ENCODE results near the gene SMYD3. TPM values are rescaled to one million over a fixed set of nuclear protein-coding genes. Genes with fewer than 3 reads are reported as not detected.
"Not testable (repeated sequence)": the region's sequence is repeated elsewhere in the genome, so short reads cannot be mapped to it uniquely, and the experiment has no call there.

Gene SMYD3
- polyA plus RNA-seq, 1 donor from 2014 or later = 35.9 TPM

DNA sequence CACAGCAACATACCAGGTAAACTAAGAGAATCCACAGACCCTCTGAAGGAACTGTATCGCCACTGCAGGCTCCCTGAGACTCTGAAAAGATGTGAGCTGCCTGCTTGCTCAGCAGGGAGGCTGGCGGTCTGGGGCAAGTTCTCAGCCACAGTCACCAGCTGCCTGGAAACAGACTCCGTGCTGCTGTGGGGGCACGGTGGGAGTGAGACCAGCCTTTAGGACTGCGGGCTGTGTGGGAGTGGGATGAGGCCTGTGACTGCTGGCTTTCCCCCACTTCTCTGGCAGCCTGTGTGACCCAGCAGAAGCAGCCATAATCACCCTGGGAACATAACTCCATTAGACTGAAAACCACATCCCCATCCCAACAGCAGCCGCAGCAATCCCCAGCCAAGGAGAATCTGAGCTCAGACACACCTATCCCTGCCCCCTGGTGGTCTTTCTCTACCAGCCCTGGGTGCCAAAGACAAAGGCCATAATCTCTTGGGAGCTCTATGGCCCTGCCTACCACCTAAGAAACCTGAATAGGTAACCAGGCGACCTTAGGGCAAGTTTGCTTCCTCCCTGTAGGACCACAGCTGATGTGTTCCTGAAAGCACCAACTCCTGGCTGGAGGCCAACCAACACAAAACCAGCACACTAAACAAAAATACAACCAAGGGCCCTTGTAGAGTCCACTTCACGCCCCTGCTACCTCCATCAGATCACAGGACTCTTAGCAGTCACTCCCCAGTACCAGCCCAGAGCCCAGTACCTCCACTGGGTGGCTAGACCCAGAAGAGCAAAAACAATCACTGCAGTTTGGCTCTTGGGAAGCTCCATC lies 151.5 kb downstream of the SMYD3 start:
- no peak overlapping the region for H3K4me3 Mint-ChIP-seq
- H3K9me3 Mint-ChIP-seq = peaks cover 8 to 25% (median 24%) of the 10 kb centered on the region in 3 donors
- peaks cover 0 to 5% (median 4%) of the 10 kb centered on the region in 3 donors for H3K4me1 Mint-ChIP-seq
- H3K36me3 Mint-ChIP-seq = peaks cover 17% of the 10 kb centered on the region
- no peaks in the 10 kb centered on the region for H3K27me3 Mint-ChIP-seq
- H3K27ac Mint-ChIP-seq = no peak overlapping the region

GRCh38 chr1:246351721-246352120 lies 155.4 kb downstream of the SMYD3 start:
- no peaks in the 10 kb centered on the region for H3K4me1 Mint-ChIP-seq
- H3K4me3 Mint-ChIP-seq = no peak overlapping the region
- no peak overlapping the region for H3K27ac Mint-ChIP-seq
- H3K36me3 Mint-ChIP-seq = peaks cover 31% of the 10 kb centered on the region
- H3K9me3 Mint-ChIP-seq = peaks cover 0 to 3% (median 0%) of the 10 kb centered on the region in 3 donors
- H3K27me3 Mint-ChIP-seq = no peaks in the 10 kb centered on the region

- no peak overlapping the region for H3K4me3 Mint-ChIP-seq
- no peaks in the 10 kb centered on the region for H3K9me3 Mint-ChIP-seq
- no peak overlapping the region for H3K27ac Mint-ChIP-seq
- no peaks in the 10 kb centered on the region for H3K4me1 Mint-ChIP-seq
- peaks cover 27% of the 10 kb centered on the region for H3K36me3 Mint-ChIP-seq
- H3K27me3 Mint-ChIP-seq = no peaks in the 10 kb centered on the region
Observed at GRCh38 chr1:246350745-246351144, 156.3 kb downstream of the SMYD3 start.

DNA sequence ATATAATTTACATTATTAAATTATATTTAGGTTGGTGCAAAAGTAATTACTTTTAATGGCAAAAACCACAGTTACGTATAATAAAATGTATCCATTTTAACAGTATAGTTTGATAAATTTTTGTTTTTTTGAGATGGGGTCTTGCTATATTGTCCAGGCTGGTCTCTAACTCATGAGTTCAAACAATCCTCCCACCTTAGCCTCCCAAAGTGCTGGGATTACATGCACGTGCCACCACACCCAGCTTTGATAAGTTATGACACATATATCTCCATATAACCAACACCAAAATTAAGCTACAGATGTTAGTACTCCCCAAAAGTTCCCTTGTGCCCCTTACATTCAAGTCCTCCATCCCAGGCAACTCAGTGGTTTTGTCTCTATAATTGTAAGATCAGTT lies 163.1 kb downstream of the SMYD3 start:
- no peak overlapping the region for H3K4me3 Mint-ChIP-seq
- H3K27me3 Mint-ChIP-seq = no peaks in the 10 kb centered on the region
- H3K27ac Mint-ChIP-seq = no peak overlapping the region
- no peaks in the 10 kb centered on the region for H3K4me1 Mint-ChIP-seq
- peaks cover 26% of the 10 kb centered on the region for H3K36me3 Mint-ChIP-seq
- peaks cover 3 to 7% (median 5%) of the 10 kb centered on the region in 3 donors for H3K9me3 Mint-ChIP-seq

GRCh38 chr1:246343251-246343650 lies 163.8 kb downstream of the SMYD3 start:
- Mint-ChIP-seq H3K4me1 (no peaks in the 10 kb centered on the region), H3K4me3 (no peak overlapping the region)

DNA sequence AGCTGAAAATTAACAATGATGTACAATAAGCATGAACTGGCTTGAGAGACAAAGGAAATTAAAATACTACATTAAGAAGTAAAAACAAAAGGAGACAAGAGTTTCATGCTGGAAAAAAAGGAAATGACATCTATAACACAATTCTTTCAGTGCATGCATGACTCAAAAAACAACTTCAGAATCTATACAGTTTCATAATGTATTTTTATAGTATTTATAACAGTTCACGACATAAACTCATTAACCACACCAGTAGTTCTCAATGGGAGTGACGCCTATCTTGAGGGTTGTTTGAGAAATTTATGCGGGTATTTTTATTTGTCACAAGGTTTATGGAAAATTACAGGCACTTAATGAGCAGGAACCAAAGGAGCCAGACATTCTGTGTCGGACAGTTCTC lies 168.5 kb downstream of the SMYD3 start:
- no peaks in the 10 kb centered on the region for H3K27me3 Mint-ChIP-seq
- H3K36me3 Mint-ChIP-seq = peaks cover 8% of the 10 kb centered on the region
- no peak overlapping the region for H3K27ac Mint-ChIP-seq
- H3K4me1 Mint-ChIP-seq = peaks cover 0 to 8% (median 3%) of the 10 kb centered on the region in 3 donors
- no peak overlapping the region for H3K4me3 Mint-ChIP-seq
- peaks cover 0 to 1% (median 0%) of the 10 kb centered on the region in 3 donors for H3K9me3 Mint-ChIP-seq

More at GRCh38 chr1:246343251-246343650, 163.8 kb downstream of the SMYD3 start:
- Mint-ChIP-seq H3K36me3 (peaks cover 23% of the 10 kb centered on the region), H3K27me3 (no peaks in the 10 kb centered on the region), H3K9me3 (peaks cover 3 to 7% (median 5%) of the 10 kb centered on the region in 3 donors), H3K27ac (no peak overlapping the region)

DNA sequence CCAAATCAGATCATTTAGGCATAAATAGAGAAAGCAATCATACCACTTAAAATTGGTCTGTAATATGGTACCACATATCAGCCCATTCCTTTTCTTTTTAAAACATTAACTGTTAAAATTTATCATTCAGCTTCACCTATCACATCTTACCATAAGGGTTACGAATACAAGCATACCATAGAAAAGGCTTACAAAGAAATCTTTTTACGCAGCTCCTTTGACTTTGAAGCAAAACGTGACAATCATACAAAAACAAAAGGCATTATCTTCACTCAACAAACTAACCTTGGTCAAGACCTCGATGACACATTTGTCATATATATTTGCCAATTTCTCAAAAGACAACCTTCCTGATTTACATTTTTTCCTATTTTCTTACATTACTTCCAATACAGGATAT lies 169.0 kb downstream of the SMYD3 start:
- Mint-ChIP-seq H3K9me3 (peaks cover 0 to 1% (median 0%) of the 10 kb centered on the region in 3 donors), H3K27me3 (no peaks in the 10 kb centered on the region), H3K36me3 (peaks cover 8% of the 10 kb centered on the region), H3K27ac (peak overlapping the region in 1 of 3 donors; percentile 24), H3K4me1 (peaks cover 0 to 8% (median 3%) of the 10 kb centered on the region in 3 donors), H3K4me3 (no peak overlapping the region)

GRCh38 chr1:246335151-246335550 lies 171.9 kb downstream of the SMYD3 start:
- H3K9me3 Mint-ChIP-seq = peaks cover 0 to 2% (median 0%) of the 10 kb centered on the region in 3 donors
- no peaks in the 10 kb centered on the region for H3K27me3 Mint-ChIP-seq
- H3K27ac Mint-ChIP-seq = no peak overlapping the region
- H3K4me1 Mint-ChIP-seq = peaks cover 7 to 13% (median 8%) of the 10 kb centered on the region in 3 donors
- no peak overlapping the region for H3K4me3 Mint-ChIP-seq
- peaks cover 15% of the 10 kb centered on the region for H3K36me3 Mint-ChIP-seq

DNA sequence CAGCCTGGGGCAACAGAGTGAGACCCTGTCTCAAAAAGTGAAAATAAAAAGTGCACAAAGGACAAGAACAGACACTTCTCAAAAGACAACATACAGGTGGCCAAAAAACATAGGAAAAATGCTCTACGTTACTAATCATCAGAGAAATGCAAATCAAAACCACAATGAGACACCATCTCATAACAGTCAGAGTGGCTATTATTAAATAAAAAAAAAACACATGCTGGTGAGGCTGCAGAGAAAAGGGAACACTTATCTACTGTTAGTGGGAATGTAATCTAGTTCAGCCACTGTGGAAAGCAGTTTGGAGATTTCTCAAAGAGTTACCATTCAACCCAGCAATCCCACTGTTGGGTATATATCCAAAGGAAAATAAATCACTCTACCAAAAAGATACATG lies 173.2 kb downstream of the SMYD3 start:
- peaks cover 15% of the 10 kb centered on the region for H3K36me3 Mint-ChIP-seq
- H3K4me3 Mint-ChIP-seq = no peak overlapping the region
- H3K27ac Mint-ChIP-seq = no peak overlapping the region
- peaks cover 2 to 5% (median 2%) of the 10 kb centered on the region in 3 donors for H3K9me3 Mint-ChIP-seq
- peaks cover 11 to 19% (median 12%) of the 10 kb centered on the region in 3 donors for H3K4me1 Mint-ChIP-seq
- no peaks in the 10 kb centered on the region for H3K27me3 Mint-ChIP-seq

DNA sequence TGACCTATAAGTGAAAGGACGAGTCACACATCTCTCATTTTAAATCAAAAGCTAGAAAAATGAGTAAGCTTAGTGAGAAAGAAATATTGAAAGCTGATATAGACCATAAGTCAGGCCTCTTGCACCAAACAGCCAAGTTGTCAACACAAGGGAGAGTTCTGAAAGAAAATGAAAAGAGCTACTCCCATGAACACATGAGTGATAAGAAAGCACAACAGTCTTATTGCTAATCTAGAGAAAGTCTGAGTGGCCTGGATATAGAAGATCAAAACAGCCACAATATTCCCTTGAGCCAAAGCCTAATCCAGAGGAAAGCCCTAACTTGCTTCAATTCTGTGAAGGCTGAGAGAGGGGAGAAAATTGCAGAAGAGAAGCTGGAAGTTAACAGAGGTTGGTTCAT lies 175.0 kb downstream of the SMYD3 start:
- Mint-ChIP-seq H3K27ac (peak overlapping the region in 1 of 3 donors; percentile 21), H3K4me1 (peaks cover 11 to 19% (median 12%) of the 10 kb centered on the region in 3 donors), H3K27me3 (no peaks in the 10 kb centered on the region), H3K9me3 (peaks cover 4 to 5% (median 5%) of the 10 kb centered on the region in 3 donors), H3K4me3 (no peak overlapping the region), H3K36me3 (peaks cover 18% of the 10 kb centered on the region)

DNA sequence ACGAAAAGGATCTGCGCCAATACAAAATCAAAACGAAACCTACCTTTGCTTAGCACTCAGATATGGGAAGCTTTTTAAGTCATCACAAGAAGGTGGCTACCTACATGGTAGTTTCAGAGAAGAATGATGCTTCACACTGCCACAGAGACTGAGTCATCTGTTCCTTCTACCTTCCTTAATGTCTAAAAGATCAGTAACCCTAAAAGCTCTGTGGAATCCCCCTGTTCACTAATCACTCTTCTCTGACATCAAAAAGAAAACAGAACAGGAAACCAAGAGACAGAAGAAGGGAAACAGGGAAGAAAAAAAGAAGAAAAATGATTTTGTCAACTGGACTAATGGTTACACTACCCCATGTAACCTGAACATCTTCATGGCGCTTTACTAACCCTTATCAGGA lies 177.2 kb downstream of the SMYD3 start:
- Mint-ChIP-seq H3K4me3 (no peak overlapping the region), H3K4me1 (peaks cover 11 to 19% (median 12%) of the 10 kb centered on the region in 3 donors), H3K9me3 (peaks cover 4 to 5% (median 5%) of the 10 kb centered on the region in 3 donors), H3K27ac (peak overlapping the region in 2 of 3 donors; percentile 49 to 83), H3K27me3 (no peaks in the 10 kb centered on the region), H3K36me3 (peaks cover 21% of the 10 kb centered on the region)

GRCh38 chr1:246329292-246329691 lies 177.8 kb downstream of the SMYD3 start:
- not testable (repeated sequence) for H3K4me3 Mint-ChIP-seq, H3K27me3 Mint-ChIP-seq, H3K9me3 Mint-ChIP-seq, H3K27ac Mint-ChIP-seq
- Mint-ChIP-seq H3K4me1 (peaks cover 11 to 19% (median 12%) of the 10 kb centered on the region in 3 donors), H3K36me3 (peaks cover 19% of the 10 kb centered on the region)

DNA sequence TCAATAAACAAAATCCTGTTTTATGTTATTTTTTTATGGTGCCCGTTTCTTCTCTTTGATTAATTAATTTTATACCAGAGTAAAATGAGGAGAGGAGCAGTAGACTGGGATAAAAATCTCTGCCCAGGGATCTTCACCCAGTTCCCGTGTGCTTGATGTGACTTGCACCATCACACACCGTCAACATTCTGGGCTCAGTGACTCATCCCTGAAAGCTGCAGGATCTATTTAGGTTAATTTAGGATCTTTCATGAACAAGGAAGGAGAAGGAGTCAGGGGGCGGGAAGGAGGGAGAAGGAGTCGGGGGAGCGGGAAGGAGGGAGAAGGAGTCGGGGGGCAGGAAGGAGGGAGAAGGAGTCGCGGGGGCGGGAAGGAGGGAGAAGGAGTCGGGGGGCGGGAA lies 182.4 kb downstream of the SMYD3 start:
- H3K36me3 Mint-ChIP-seq = peaks cover 15% of the 10 kb centered on the region
- no peak overlapping the region for H3K4me3 Mint-ChIP-seq
- H3K27me3 Mint-ChIP-seq = no peaks in the 10 kb centered on the region
- no peak overlapping the region for H3K27ac Mint-ChIP-seq
- H3K9me3 Mint-ChIP-seq = peaks cover 2% of the 10 kb centered on the region in 3 donors
- peaks cover under 1 to 2% (median 1%) of the 10 kb centered on the region in 3 donors for H3K4me1 Mint-ChIP-seq

DNA sequence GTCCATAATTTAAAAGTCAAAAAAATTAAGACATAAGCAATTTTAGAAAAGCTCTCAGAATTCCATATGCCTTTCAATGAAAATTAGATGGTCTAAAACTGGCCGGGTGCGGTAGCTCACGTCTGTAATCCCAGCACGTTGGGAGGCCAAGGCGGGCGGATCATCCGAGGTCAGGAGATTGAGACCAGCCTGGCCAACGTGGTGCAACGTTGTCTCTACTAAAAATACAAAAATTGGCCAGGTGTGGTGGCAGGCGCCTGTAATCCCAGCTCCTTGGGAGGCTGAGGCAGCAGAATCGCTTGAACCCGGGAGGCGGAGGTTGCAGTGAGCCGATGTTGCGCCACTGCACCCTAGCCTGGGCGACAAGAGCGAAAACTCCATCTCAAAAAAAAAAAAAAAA lies 183.0 kb downstream of the SMYD3 start:
- peaks cover 15% of the 10 kb centered on the region for H3K36me3 Mint-ChIP-seq
- H3K9me3 Mint-ChIP-seq, H3K4me3 Mint-ChIP-seq, H3K27me3 Mint-ChIP-seq, H3K27ac Mint-ChIP-seq, H3K4me1 Mint-ChIP-seq: not testable (repeated sequence)

- no peaks in the 10 kb centered on the region for H3K27me3 Mint-ChIP-seq
- H3K36me3 Mint-ChIP-seq = peaks cover 8% of the 10 kb centered on the region
- H3K4me1 Mint-ChIP-seq = no peaks in the 10 kb centered on the region
- no peaks in the 10 kb centered on the region for H3K9me3 Mint-ChIP-seq
- no peak overlapping the region for H3K27ac Mint-ChIP-seq
- no peak overlapping the region for H3K4me3 Mint-ChIP-seq
Observed at GRCh38 chr1:246320286-246320685, 186.8 kb downstream of the SMYD3 start.
